ENCODE data around the gene ZNF778. TPM values are rescaled to one million over a fixed set of nuclear protein-coding genes. Genes with fewer than 3 reads are reported as not detected.

ZNF778 gene
- total and polyA plus RNA-seq, 2 of the 13 experiments (the other 11 are each of a cell fraction or from before 2014, with no cell fraction given) = 3.8 to 7.2 TPM

GRCh38 chr16:89217388-89218191 is at the start of gene ZNF778 (continued):
- TF ChIP-seq, protein P1, sequence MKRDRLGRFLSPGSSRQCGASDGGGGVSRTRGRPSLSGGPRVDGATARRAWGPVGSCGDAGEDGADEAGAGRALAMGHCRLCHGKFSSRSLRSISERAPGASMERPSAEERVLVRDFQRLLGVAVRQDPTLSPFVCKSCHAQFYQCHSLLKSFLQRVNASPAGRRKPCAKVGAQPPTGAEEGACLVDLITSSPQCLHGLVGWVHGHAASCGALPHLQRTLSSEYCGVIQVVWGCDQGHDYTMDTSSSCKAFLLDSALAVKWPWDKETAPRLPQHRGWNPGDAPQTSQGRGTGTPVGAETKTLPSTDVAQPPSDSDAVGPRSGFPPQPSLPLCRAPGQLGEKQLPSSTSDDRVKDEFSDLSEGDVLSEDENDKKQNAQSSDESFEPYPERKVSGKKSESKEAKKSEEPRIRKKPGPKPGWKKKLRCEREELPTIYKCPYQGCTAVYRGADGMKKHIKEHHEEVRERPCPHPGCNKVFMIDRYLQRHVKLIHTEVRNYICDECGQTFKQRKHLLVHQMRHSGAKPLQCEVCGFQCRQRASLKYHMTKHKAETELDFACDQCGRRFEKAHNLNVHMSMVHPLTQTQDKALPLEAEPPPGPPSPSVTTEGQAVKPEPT (CRISPR knock-in tag; IDR thresholded peaks at IDR 0.05; ENCODE audit: low read depth) = peak; percentile 74; the same call in 1 of the 2 replicates
- TF ChIP-seq, protein P2, sequence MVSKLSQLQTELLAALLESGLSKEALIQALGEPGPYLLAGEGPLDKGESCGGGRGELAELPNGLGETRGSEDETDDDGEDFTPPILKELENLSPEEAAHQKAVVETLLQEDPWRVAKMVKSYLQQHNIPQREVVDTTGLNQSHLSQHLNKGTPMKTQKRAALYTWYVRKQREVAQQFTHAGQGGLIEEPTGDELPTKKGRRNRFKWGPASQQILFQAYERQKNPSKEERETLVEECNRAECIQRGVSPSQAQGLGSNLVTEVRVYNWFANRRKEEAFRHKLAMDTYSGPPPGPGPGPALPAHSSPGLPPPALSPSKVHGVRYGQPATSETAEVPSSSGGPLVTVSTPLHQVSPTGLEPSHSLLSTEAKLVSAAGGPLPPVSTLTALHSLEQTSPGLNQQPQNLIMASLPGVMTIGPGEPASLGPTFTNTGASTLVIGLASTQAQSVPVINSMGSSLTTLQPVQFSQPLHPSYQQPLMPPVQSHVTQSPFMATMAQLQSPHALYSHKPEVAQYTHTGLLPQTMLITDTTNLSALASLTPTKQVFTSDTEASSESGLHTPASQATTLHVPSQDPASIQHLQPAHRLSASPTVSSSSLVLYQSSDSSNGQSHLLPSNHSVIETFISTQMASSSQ (IDR thresholded peaks at IDR 0.05; ENCODE audit: low read depth) = no peak
- TF ChIP-seq, protein P2 (CRISPR knock-in tag; IDR thresholded peaks at IDR 0.05; ENCODE audit: borderline replicate concordance) = peak; percentile 64; the same call in 1 of the 2 replicates
- no peak for TF ChIP-seq ZNF17 (CRISPR knock-in tag; IDR thresholded peaks at IDR 0.05)
- TF ChIP-seq SNAPC5 (CRISPR knock-in tag; IDR thresholded peaks at IDR 0.05; ENCODE audit: borderline replicate concordance) = no peak
- peak; percentile 78 for TF ChIP-seq POGZ (CRISPR knock-in tag; IDR thresholded peaks at IDR 0.05)
- TF ChIP-seq RFX1 (IDR thresholded peaks at IDR 0.05) = no peak
- TF ChIP-seq, protein P3, sequence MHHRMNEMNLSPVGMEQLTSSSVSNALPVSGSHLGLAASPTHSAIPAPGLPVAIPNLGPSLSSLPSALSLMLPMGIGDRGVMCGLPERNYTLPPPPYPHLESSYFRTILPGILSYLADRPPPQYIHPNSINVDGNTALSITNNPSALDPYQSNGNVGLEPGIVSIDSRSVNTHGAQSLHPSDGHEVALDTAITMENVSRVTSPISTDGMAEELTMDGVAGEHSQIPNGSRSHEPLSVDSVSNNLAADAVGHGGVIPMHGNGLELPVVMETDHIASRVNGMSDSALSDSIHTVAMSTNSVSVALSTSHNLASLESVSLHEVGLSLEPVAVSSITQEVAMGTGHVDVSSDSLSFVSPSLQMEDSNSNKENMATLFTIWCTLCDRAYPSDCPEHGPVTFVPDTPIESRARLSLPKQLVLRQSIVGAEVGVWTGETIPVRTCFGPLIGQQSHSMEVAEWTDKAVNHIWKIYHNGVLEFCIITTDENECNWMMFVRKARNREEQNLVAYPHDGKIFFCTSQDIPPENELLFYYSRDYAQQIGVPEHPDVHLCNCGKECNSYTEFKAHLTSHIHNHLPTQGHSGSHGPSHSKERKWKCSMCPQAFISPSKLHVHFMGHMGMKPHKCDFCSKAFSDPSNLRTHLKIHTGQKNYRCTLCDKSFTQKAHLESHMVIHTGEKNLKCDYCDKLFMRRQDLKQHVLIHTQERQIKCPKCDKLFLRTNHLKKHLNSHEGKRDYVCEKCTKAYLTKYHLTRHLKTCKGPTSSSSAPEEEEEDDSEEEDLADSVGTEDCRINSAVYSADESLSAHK (CRISPR knock-in tag; IDR thresholded peaks at IDR 0.05; ENCODE audit: borderline replicate concordance) = 0 out of 2 replicates have a peak, but pooled peaks have one; percentile 28
- no peak for TF ChIP-seq SNAPC4 (CRISPR knock-in tag; IDR thresholded peaks at IDR 0.05)
- no peak for TF ChIP-seq ZNF644 (CRISPR knock-in tag; IDR thresholded peaks at IDR 0.05; ENCODE audit: low read depth)

Measured in HepG2 (cell line).